Astrocyte (in vitro differentiated cells and primary cell): ENCODE data around the gene SLC5A2. TPM values are rescaled to one million over a fixed set of nuclear protein-coding genes. Genes with fewer than 3 reads are reported as not detected.

Experiments used
- DNase-seq: peaks from one replicate; pipeline ENCODE4 v3.0.0-alpha.2; 2010; ENCODE audit warnings: low read depth
- FAIRE-seq: peaks from 2 replicates; lab custom pipeline; 2011; peaks lifted over from hg19 to GRCh38; lab: Jason Lieb, UNC
- H2AFZ ChIP-seq: 2 replicates; pipeline ENCODE4 v1.6.0; 2012; ENCODE audit warnings: low read depth, low read length, inconsistent platforms
- H3K27ac ChIP-seq: 2 replicates; pipeline ENCODE4 v1.5.1; 2011; ENCODE audit warnings: low read depth, low read length, inconsistent platforms
- H3K27me3 ChIP-seq: 2 replicates; pipeline ENCODE4 v1.6.0; 2011; ENCODE audit warnings: low read length, inconsistent platforms; ENCODE audit not compliant: insufficient read depth
- H3K36me3 ChIP-seq: 2 replicates; pipeline ENCODE4 v1.5.1; 2011; ENCODE audit warnings: low read length, inconsistent platforms; ENCODE audit not compliant: insufficient read depth
- H3K4me1 ChIP-seq: 2 replicates; pipeline ENCODE4 v1.5.1; 2011; ENCODE audit warnings: low read length, inconsistent platforms; ENCODE audit not compliant: insufficient read depth
- H3K4me2 ChIP-seq: 2 replicates; pipeline ENCODE4 v1.6.0; 2012; ENCODE audit warnings: low read length, inconsistent platforms
- H3K4me3 ChIP-seq: 2 replicates; pipeline ENCODE4 v1.5.1; 2011; ENCODE audit warnings: low read depth, mild to moderate bottlenecking, low read length, inconsistent platforms; ENCODE audit not compliant: insufficient read depth
- H3K79me2 ChIP-seq: 2 replicates; pipeline ENCODE4 v1.6.0; 2012; ENCODE audit warnings: mild to moderate bottlenecking, low read length, inconsistent platforms; ENCODE audit not compliant: insufficient read depth
- H3K9ac ChIP-seq: 2 replicates; pipeline ENCODE4 v1.6.0; 2012; ENCODE audit warnings: mild to moderate bottlenecking, low read length, inconsistent platforms
- H3K9me3 ChIP-seq: 2 replicates; pipeline ENCODE4 v1.5.1; 2012; ENCODE audit warnings: low read depth, mild to moderate bottlenecking, low read length, inconsistent platforms; ENCODE audit not compliant: insufficient read depth
- H4K20me1 ChIP-seq: 2 replicates; pipeline ENCODE4 v1.6.0; 2012; ENCODE audit warnings: low read length, inconsistent platforms; ENCODE audit not compliant: insufficient read depth
- H3K27ac Mint-ChIP-seq: one replicate; pipeline ENCODE4 v1.8.0; 2021; ENCODE audit warnings: mild to moderate bottlenecking, mixed read lengths; ENCODE audit not compliant: unreplicated experiment
- H3K27me3 Mint-ChIP-seq: one replicate; pipeline ENCODE4 v1.8.0; 2021; ENCODE audit warnings: low read depth, mixed read lengths; ENCODE audit not compliant: unreplicated experiment
- H3K36me3 Mint-ChIP-seq: one replicate; pipeline ENCODE4 v1.8.0; 2021; ENCODE audit warnings: low read depth, mixed read lengths; ENCODE audit not compliant: unreplicated experiment
- H3K4me1 Mint-ChIP-seq: one replicate; pipeline ENCODE4 v1.8.0; 2021; ENCODE audit warnings: low read depth, mixed read lengths; ENCODE audit not compliant: unreplicated experiment
- H3K4me3 Mint-ChIP-seq: one replicate; pipeline ENCODE4 v1.8.0; 2021; ENCODE audit warnings: mild to moderate bottlenecking, moderate library complexity, mixed read lengths; ENCODE audit not compliant: unreplicated experiment
- H3K9me3 Mint-ChIP-seq: one replicate; pipeline ENCODE4 v1.8.0; 2021; ENCODE audit warnings: mild to moderate bottlenecking, mixed read lengths; ENCODE audit not compliant: unreplicated experiment
- EZH2 ChIP-seq: IDR thresholded peaks from 2 replicates; pipeline ENCODE4 v1.6.1; 2012; ENCODE audit warnings: mild to moderate bottlenecking, low read length, inconsistent platforms; ENCODE audit not compliant: insufficient read depth
- total RNA-seq: library from RNA; stranded (reverse); gene quantifications from 2 replicates; pipeline ENCODE4 v1.2.1, GENCODE V29; 2021
- TF ChIP-seq, protein P1 (sequence below): IDR thresholded peaks from 2 replicates; pipeline ENCODE4 v1.5.1; 2011; ENCODE audit warnings: low read depth, mild to moderate bottlenecking, inconsistent platforms, low read length, moderate library complexity; ENCODE audit not compliant: insufficient read depth

Gene SLC5A2
- total RNA-seq, 1 donor from 2014 or later, result not detected

- Histone ChIP-seq H3K9me3 (no peaks in the 10 kb centered on the region), H4K20me1 (no peaks in the 10 kb centered on the region), H3K79me2 (no peaks in the 10 kb centered on the region), H3K27ac (no peak overlapping the region), H3K4me3 (no peak overlapping the region), H3K9ac (no peak overlapping the region), H3K27me3 (peaks cover 18% of the 10 kb centered on the region), H2AFZ (no peak overlapping the region), H3K4me1 (peaks cover 16% of the 10 kb centered on the region), H3K36me3 (no peaks in the 10 kb centered on the region), H3K4me2 (no peak overlapping the region)
- no peak for TF ChIP-seq EZH2
- TF ChIP-seq, protein P1, sequence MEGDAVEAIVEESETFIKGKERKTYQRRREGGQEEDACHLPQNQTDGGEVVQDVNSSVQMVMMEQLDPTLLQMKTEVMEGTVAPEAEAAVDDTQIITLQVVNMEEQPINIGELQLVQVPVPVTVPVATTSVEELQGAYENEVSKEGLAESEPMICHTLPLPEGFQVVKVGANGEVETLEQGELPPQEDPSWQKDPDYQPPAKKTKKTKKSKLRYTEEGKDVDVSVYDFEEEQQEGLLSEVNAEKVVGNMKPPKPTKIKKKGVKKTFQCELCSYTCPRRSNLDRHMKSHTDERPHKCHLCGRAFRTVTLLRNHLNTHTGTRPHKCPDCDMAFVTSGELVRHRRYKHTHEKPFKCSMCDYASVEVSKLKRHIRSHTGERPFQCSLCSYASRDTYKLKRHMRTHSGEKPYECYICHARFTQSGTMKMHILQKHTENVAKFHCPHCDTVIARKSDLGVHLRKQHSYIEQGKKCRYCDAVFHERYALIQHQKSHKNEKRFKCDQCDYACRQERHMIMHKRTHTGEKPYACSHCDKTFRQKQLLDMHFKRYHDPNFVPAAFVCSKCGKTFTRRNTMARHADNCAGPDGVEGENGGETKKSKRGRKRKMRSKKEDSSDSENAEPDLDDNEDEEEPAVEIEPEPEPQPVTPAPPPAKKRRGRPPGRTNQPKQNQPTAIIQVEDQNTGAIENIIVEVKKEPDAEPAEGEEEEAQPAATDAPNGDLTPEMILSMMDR, result no peak
- Mint-ChIP-seq H3K27ac (no peak overlapping the region), H3K9me3 (peaks cover 2% of the 10 kb centered on the region), H3K4me1 (no peaks in the 10 kb centered on the region), H3K27me3 (peaks cover 32% of the 10 kb centered on the region), H3K4me3 (peak overlapping the region; percentile 51), H3K36me3 (peaks cover 18% of the 10 kb centered on the region)
- FAIRE-seq (no peak), DNase-seq (no peak)
These were observed 7.0 kb downstream of the SLC5A2 start for GRCh38 chr16:31489616-31490584.

DNA sequence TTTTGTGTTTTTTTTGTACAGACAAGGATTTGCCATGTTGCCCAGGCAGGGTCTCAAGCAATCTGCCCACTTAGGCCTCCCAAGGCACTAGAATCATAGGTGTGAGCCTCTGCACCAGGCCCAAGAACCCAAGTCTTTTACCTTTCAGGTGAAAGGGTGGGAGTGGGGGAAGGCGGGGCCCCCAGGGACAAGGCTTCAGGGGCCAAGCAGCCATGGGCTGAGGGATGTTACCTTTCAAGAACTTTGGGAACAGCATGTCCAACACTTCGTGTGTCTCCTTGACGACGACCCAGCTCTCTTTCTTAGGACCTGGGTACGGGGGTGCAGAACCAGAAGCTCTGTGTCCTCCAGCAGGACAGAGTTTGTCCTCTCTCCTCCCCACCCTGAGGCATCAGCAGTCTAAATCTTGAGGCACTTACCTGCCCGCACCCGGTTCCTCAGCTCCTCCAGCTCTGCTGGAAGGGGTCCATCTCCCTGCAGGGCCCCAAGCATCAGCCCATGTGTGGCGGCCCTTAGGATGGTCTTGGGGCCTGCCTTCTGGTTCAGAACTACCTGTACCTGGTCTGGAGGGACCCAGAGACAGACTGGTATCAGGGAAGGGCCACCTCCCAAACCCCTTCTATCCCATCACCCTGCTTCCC, 9.0 kb downstream of the SLC5A2 start:
- no peak overlapping the region for H3K27ac ChIP-seq
- H3K27ac Mint-ChIP-seq, result no peak overlapping the region
- H2AFZ ChIP-seq, result no peak overlapping the region
- H3K4me3 Mint-ChIP-seq, result no peak overlapping the region
- H4K20me1 ChIP-seq, result no peaks in the 10 kb centered on the region
- H3K4me1 Mint-ChIP-seq, result no peaks in the 10 kb centered on the region
- no peaks in the 10 kb centered on the region for H3K36me3 ChIP-seq
- H3K27me3 ChIP-seq, result peaks cover 14% of the 10 kb centered on the region
- no peak overlapping the region for H3K9ac ChIP-seq
- DNase-seq (no peak), FAIRE-seq (no peak)
- H3K4me2 ChIP-seq, result no peak overlapping the region
- peaks cover 18% of the 10 kb centered on the region for H3K36me3 Mint-ChIP-seq
- H3K9me3 Mint-ChIP-seq, result no peaks in the 10 kb centered on the region
- H3K4me3 ChIP-seq, result no peak overlapping the region
- TF ChIP-seq, protein P1, result no peak
- no peak for TF ChIP-seq EZH2
- no peaks in the 10 kb centered on the region for H3K79me2 ChIP-seq
- H3K4me1 ChIP-seq, result peaks cover 16% of the 10 kb centered on the region
- peaks cover 13% of the 10 kb centered on the region for H3K27me3 Mint-ChIP-seq
- no peaks in the 10 kb centered on the region for H3K9me3 ChIP-seq
